Measurements from ENCODE around the gene THAP10. TPM values are rescaled to one million over a fixed set of nuclear protein-coding genes. Genes with fewer than 3 reads are reported as not detected.

THAP10 gene
- total RNA-seq, 1 donor from 2014 or later = not detected

Other genes starting within 250 kb of the THAP10 start
- gene UACA, start 128.9 kb downstream of the THAP10 start, total RNA-seq = 0.40 and 0.68 TPM in 2 replicates
- not detected in 2 replicates for gene LARP6, start 38.3 kb downstream of the THAP10 start, total RNA-seq
- gene LRRC49, start 393 bp upstream of the THAP10 start, total RNA-seq = not detected in 2 replicates
- gene THSD4, start 223.0 kb upstream of the THAP10 start, total RNA-seq = not detected in 2 replicates